ENCODE results near the gene PCID2. TPM values are rescaled to one million over a fixed set of nuclear protein-coding genes. Genes with fewer than 3 reads are reported as not detected.

PCID2 gene
- total and polyA plus RNA-seq, 2 of the 13 experiments (the other 11 are each of a cell fraction or from before 2014, with no cell fraction given): 65.0 to 111 TPM

DNA sequence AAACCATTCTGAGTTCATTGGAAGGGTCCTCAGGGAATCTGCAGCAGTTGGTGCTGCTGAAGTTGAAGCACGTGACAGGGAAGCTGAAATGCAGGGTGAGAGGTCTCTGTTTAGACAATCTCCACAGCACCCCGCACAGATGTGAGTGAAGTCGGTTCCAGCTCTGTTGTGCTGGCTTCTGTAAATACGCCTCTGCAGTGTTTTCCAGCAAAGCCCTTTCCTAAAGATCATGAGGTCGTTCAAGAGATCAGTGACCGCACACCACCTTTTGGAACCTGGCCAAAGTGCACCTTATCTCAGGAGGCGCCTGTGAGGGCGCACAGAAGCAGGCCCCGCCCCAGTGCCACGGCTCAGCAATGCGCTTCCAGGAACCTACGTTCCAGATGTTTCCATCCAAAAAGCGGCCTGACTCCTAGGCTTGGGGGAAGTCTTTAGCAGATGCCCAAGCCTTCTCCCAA, 11.7 kb upstream of the PCID2 start (continued):
- no peak for TF ChIP-seq ZNF121 (CRISPR knock-in tag; IDR thresholded peaks at IDR 0.05)
- no peak for TF ChIP-seq REXO4 (CRISPR knock-in tag; IDR thresholded peaks at IDR 0.05; ENCODE audit: borderline replicate concordance)
- TF ChIP-seq ZNF180 (CRISPR knock-in tag; IDR thresholded peaks at IDR 0.05; ENCODE audit: borderline replicate concordance, low read depth): no peak
- TF ChIP-seq MIER3 (CRISPR knock-in tag; IDR thresholded peaks at IDR 0.05; ENCODE audit: borderline replicate concordance): peak; percentile 23; the same call in 1 of the 2 replicates
- TF ChIP-seq JDP2 (CRISPR knock-in tag; IDR thresholded peaks at IDR 0.05; ENCODE audit: borderline replicate concordance): no peak
- TF ChIP-seq YEATS4 (CRISPR knock-in tag; IDR thresholded peaks at IDR 0.05; ENCODE audit: borderline replicate concordance): peak; percentile 49; the same call in 1 of the 2 replicates
- TF ChIP-seq ZNF558 (CRISPR knock-in tag; IDR thresholded peaks at IDR 0.05; ENCODE audit: borderline replicate concordance): no peak
- no peak for TF ChIP-seq FOXP1 (IDR thresholded peaks at IDR 0.05)
- TF ChIP-seq FOXP1 (CRISPR knock-in tag; IDR thresholded peaks at IDR 0.05): peak; percentile 86
- peak in 1 of 2 experiments; percentile 84; a peak in 2 of 4 replicates for TF ChIP-seq EP300 (IDR thresholded peaks at IDR 0.05; ENCODE audit: low read depth in 2 of 2, low read length in 2 of 2)
- peak; percentile 55; the same call in 1 of the 2 replicates for TF ChIP-seq EP300 (CRISPR knock-in tag; IDR thresholded peaks at IDR 0.05; ENCODE audit: borderline replicate concordance)
- no peak for TF ChIP-seq ZNF101 (CRISPR knock-in tag; IDR thresholded peaks at IDR 0.05; ENCODE audit: borderline replicate concordance, low read depth)
- TF ChIP-seq, protein P1, sequence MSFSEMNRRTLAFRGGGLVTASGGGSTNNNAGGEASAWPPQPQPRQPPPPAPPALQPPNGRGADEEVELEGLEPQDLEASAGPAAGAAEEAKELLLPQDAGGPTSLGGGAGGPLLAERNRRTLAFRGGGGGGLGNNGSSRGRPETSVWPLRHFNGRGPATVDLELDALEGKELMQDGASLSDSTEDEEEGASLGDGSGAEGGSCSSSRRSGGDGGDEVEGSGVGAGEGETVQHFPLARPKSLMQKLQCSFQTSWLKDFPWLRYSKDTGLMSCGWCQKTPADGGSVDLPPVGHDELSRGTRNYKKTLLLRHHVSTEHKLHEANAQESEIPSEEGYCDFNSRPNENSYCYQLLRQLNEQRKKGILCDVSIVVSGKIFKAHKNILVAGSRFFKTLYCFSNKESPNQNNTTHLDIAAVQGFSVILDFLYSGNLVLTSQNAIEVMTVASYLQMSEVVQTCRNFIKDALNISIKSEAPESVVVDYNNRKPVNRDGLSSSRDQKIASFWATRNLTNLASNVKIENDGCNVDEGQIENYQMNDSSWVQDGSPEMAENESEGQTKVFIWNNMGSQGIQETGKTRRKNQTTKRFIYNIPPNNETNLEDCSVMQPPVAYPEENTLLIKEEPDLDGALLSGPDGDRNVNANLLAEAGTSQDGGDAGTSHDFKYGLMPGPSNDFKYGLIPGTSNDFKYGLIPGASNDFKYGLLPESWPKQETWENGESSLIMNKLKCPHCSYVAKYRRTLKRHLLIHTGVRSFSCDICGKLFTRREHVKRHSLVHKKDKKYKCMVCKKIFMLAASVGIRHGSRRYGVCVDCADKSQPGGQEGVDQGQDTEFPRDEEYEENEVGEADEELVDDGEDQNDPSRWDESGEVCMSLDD (CRISPR knock-in tag; IDR thresholded peaks at IDR 0.05; ENCODE audit: borderline replicate concordance): no peak
- no peak for TF ChIP-seq MTF2 (CRISPR knock-in tag; IDR thresholded peaks at IDR 0.05; ENCODE audit: borderline replicate concordance)
- TF ChIP-seq SP2 (CRISPR knock-in tag; IDR thresholded peaks at IDR 0.05): no peak
- TF ChIP-seq HOXA9 (CRISPR knock-in tag; IDR thresholded peaks at IDR 0.05; ENCODE audit: borderline replicate concordance): no peak
- TF ChIP-seq, protein P2, sequence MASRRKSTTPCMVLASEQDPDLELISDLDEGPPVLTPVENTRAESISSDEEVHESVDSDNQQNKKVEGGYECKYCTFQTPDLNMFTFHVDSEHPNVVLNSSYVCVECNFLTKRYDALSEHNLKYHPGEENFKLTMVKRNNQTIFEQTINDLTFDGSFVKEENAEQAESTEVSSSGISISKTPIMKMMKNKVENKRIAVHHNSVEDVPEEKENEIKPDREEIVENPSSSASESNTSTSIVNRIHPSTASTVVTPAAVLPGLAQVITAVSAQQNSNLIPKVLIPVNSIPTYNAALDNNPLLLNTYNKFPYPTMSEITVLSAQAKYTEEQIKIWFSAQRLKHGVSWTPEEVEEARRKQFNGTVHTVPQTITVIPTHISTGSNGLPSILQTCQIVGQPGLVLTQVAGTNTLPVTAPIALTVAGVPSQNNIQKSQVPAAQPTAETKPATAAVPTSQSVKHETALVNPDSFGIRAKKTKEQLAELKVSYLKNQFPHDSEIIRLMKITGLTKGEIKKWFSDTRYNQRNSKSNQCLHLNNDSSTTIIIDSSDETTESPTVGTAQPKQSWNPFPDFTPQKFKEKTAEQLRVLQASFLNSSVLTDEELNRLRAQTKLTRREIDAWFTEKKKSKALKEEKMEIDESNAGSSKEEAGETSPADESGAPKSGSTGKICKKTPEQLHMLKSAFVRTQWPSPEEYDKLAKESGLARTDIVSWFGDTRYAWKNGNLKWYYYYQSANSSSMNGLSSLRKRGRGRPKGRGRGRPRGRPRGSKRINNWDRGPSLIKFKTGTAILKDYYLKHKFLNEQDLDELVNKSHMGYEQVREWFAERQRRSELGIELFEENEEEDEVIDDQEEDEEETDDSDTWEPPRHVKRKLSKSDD (CRISPR knock-in tag; IDR thresholded peaks at IDR 0.05; ENCODE audit: low read depth): 0 out of 2 replicates have a peak, but pooled peaks have one; percentile 43
- no peak for TF ChIP-seq KLF13 (CRISPR knock-in tag; IDR thresholded peaks at IDR 0.05)
- TF ChIP-seq, protein P3, sequence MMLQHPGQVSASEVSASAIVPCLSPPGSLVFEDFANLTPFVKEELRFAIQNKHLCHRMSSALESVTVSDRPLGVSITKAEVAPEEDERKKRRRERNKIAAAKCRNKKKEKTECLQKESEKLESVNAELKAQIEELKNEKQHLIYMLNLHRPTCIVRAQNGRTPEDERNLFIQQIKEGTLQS (CRISPR knock-in tag; IDR thresholded peaks at IDR 0.05): no peak
- TF ChIP-seq, protein P4, sequence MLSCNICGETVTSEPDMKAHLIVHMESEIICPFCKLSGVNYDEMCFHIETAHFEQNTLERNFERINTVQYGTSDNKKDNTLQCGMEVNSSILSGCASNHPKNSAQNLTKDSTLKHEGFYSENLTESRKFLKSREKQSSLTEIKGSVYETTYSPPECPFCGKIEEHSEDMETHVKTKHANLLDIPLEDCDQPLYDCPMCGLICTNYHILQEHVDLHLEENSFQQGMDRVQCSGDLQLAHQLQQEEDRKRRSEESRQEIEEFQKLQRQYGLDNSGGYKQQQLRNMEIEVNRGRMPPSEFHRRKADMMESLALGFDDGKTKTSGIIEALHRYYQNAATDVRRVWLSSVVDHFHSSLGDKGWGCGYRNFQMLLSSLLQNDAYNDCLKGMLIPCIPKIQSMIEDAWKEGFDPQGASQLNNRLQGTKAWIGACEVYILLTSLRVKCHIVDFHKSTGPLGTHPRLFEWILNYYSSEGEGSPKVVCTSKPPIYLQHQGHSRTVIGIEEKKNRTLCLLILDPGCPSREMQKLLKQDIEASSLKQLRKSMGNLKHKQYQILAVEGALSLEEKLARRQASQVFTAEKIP (CRISPR knock-in tag; IDR thresholded peaks at IDR 0.05; ENCODE audit: borderline replicate concordance): no peak
- TF ChIP-seq ZNF264 (CRISPR knock-in tag; IDR thresholded peaks at IDR 0.05): no peak
- TF ChIP-seq ZNF629 (CRISPR knock-in tag; conservative IDR thresholded peaks at IDR 0.05): no peak; the same call in 1 of the 2 replicates
- TF ChIP-seq HIVEP1 (CRISPR knock-in tag; IDR thresholded peaks at IDR 0.05): peak; percentile 84
- no peak for TF ChIP-seq MAFK (conservative IDR thresholded peaks at IDR 0.05 in 1 of 2, IDR thresholded peaks at IDR 0.05 in 1 of 2; ENCODE audit: low read length in 2 of 2)
- no peak for TF ChIP-seq RAD21 (CRISPR knock-in tag; IDR thresholded peaks at IDR 0.05)

Data from HepG2 (cell line).